MG63 (cell line): ENCODE results near the gene WDR83. TPM values are rescaled to one million over a fixed set of nuclear protein-coding genes. Genes with fewer than 3 reads are reported as not detected.
"Not testable (repeated sequence)": the region's sequence is repeated elsewhere in the genome, so short reads cannot be mapped to it uniquely, and the experiment has no call there.

ENCODE experiments used
- DNase-seq: peaks from one replicate; pipeline ENCODE4 v3.0.0-alpha.2; 2020
- H3K27me3 ChIP-seq: fragments of 250-450 bp; sonication (Bioruptor Pico); 2 replicates; pipeline ENCODE4 v1.5.1; 2020; ENCODE audit warnings: mild to moderate bottlenecking, moderate library complexity
- H3K36me3 ChIP-seq: fragments of 250-450 bp; sonication (Bioruptor Pico); 2 replicates; pipeline ENCODE4 v1.5.1; 2020; ENCODE audit warnings: mild to moderate bottlenecking, moderate library complexity
- H3K4me3 ChIP-seq: fragments of 250-450 bp; sonication (Bioruptor Pico); 2 replicates; pipeline ENCODE4 v1.5.1; 2020; ENCODE audit warnings: mild to moderate bottlenecking, moderate library complexity
- H3K9me3 ChIP-seq: fragments of 250-450 bp; sonication (Bioruptor Pico); 2 replicates; pipeline ENCODE4 v1.5.1; 2020; ENCODE audit warnings: mild to moderate bottlenecking, moderate library complexity
- total RNA-seq: library from RNA; depleted of rRNA; stranded (reverse); fragments of >200 nt; shearing (Covaris generic); gene quantifications from 2 replicates; pipeline ENCODE4 v1.2.3, GENCODE V29; 2014; ENCODE audit warnings: low replicate concordance; rRNA removed

WDR83 gene
- total RNA-seq, result 9.9 and 18.8 TPM in 2 replicates

GRCh38 chr19:12666265-12667048, at the start of gene WDR83, which contains the start of gene MAN2B1:
Gene WDR83 (plus strand): TSS chr19:12666807. CDS start chr19:12669791, 2,984 bp downstream.
Gene MAN2B1 (minus strand): TSS chr19:12666742. CDS start chr19:12666701, 41 bp downstream.
- H3K4me3 ChIP-seq, result peak within 1 kb of the TSS; percentile 79
- no peaks in the 10 kb centered on the region for H3K9me3 ChIP-seq
- peak; percentile 81 for DNase-seq
- H3K36me3 ChIP-seq, result peaks cover 56% of the 10 kb centered on the region
- H3K27me3 ChIP-seq, result no peaks in the 10 kb centered on the region

- H3K36me3 ChIP-seq, result peaks cover 84% of the 10 kb centered on the region
- no peaks in the 10 kb centered on the region for H3K27me3 ChIP-seq
- H3K9me3 ChIP-seq, result peaks cover 36% of the 10 kb centered on the region
- DNase-seq, result no peak
- H3K4me3 ChIP-seq, result no peak overlapping the region
Observed at GRCh38 chr19:12617646-12618045, 49.0 kb upstream of the WDR83 start.

- H3K36me3 ChIP-seq, result peaks cover 87% of the 10 kb centered on the region
- H3K4me3 ChIP-seq, DNase-seq, H3K27me3 ChIP-seq: not testable (repeated sequence)
- H3K9me3 ChIP-seq, result peaks cover 68% of the 10 kb centered on the region
Observed at GRCh38 chr19:12621253-12622024, 45.2 kb upstream of the WDR83 start.

GRCh38 chr19:12623361-12624031, 43.1 kb upstream of the WDR83 start:
- Histone ChIP-seq H3K27me3 (no peaks in the 10 kb centered on the region), H3K36me3 (peaks cover 91% of the 10 kb centered on the region), H3K4me3 (no peak overlapping the region), H3K9me3 (peaks cover 80% of the 10 kb centered on the region)
- DNase-seq, result no peak

GRCh38 chr19:12626958-12627357, 39.6 kb upstream of the WDR83 start:
- Histone ChIP-seq H3K27me3 (no peaks in the 10 kb centered on the region), H3K4me3 (no peak overlapping the region), H3K36me3 (peaks cover 95% of the 10 kb centered on the region), H3K9me3 (peaks cover 75% of the 10 kb centered on the region)
- no peak for DNase-seq

GRCh38 chr19:12628040-12629022, 38.3 kb upstream of the WDR83 start:
- H3K27me3 ChIP-seq, result no peaks in the 10 kb centered on the region
- no peak overlapping the region for H3K4me3 ChIP-seq
- DNase-seq, result no peak
- peaks cover 66% of the 10 kb centered on the region for H3K9me3 ChIP-seq
- H3K36me3 ChIP-seq, result peaks cover 84% of the 10 kb centered on the region

- H3K36me3 ChIP-seq, result peaks cover 75% of the 10 kb centered on the region
- DNase-seq, result no peak
Observed at GRCh38 chr19:12629215-12629614, 37.4 kb upstream of the WDR83 start.

GRCh38 chr19:12636631-12637030, 30.0 kb upstream of the WDR83 start:
- DNase-seq, result no peak
- no peaks in the 10 kb centered on the region for H3K27me3 ChIP-seq
- peaks cover 1% of the 10 kb centered on the region for H3K36me3 ChIP-seq
- H3K4me3 ChIP-seq, result no peak overlapping the region
- H3K9me3 ChIP-seq, result peaks cover 4% of the 10 kb centered on the region

More at GRCh38 chr19:12629215-12629614, 37.4 kb upstream of the WDR83 start:
- no peak overlapping the region for H3K4me3 ChIP-seq
- no peaks in the 10 kb centered on the region for H3K27me3 ChIP-seq
- H3K9me3 ChIP-seq, result peaks cover 60% of the 10 kb centered on the region

GRCh38 chr19:12638611-12639182, 27.9 kb upstream of the WDR83 start:
- H3K27me3 ChIP-seq, result no peaks in the 10 kb centered on the region
- DNase-seq, result no peak
- no peaks in the 10 kb centered on the region for H3K36me3 ChIP-seq
- no peak overlapping the region for H3K4me3 ChIP-seq
- H3K9me3 ChIP-seq, result peaks cover 4% of the 10 kb centered on the region

GRCh38 chr19:12639901-12640613, 26.6 kb upstream of the WDR83 start:
- H3K36me3 ChIP-seq, result no peaks in the 10 kb centered on the region
- no peaks in the 10 kb centered on the region for H3K27me3 ChIP-seq
- DNase-seq, result peak; percentile 70
- H3K4me3 ChIP-seq, result no peak overlapping the region
- H3K9me3 ChIP-seq, result peaks cover 4% of the 10 kb centered on the region

- Histone ChIP-seq H3K4me3 (no peak overlapping the region), H3K9me3 (peaks cover 4% of the 10 kb centered on the region), H3K27me3 (no peaks in the 10 kb centered on the region), H3K36me3 (no peaks in the 10 kb centered on the region)
- no peak for DNase-seq
Observed at GRCh38 chr19:12641456-12641855, 25.2 kb upstream of the WDR83 start.

- H3K9me3 ChIP-seq, result peaks cover 4% of the 10 kb centered on the region
- DNase-seq, result no peak
- H3K36me3 ChIP-seq, result no peaks in the 10 kb centered on the region
- H3K4me3 ChIP-seq, result no peak overlapping the region
- H3K27me3 ChIP-seq, result no peaks in the 10 kb centered on the region
Observed at GRCh38 chr19:12642506-12642905, 24.1 kb upstream of the WDR83 start.

- DNase-seq, H3K9me3 ChIP-seq, H3K4me3 ChIP-seq, H3K36me3 ChIP-seq, H3K27me3 ChIP-seq: not testable (repeated sequence)
Observed at GRCh38 chr19:12643716-12644115, 22.9 kb upstream of the WDR83 start.

GRCh38 chr19:12646551-12646950, 20.1 kb upstream of the WDR83 start:
- DNase-seq, result no peak
- no peaks in the 10 kb centered on the region for H3K9me3 ChIP-seq
- no peaks in the 10 kb centered on the region for H3K27me3 ChIP-seq
- peaks cover 3% of the 10 kb centered on the region for H3K36me3 ChIP-seq
- H3K4me3 ChIP-seq, result no peak overlapping the region

GRCh38 chr19:12647047-12647446, 19.6 kb upstream of the WDR83 start:
- Histone ChIP-seq H3K9me3 (no peaks in the 10 kb centered on the region), H3K36me3 (peaks cover 3% of the 10 kb centered on the region), H3K4me3 (no peak overlapping the region), H3K27me3 (no peaks in the 10 kb centered on the region)
- no peak for DNase-seq
